K562 (cell line): ENCODE data around the gene SPAG7. TPM values are rescaled to one million over a fixed set of nuclear protein-coding genes. Genes with fewer than 3 reads are reported as not detected.

Experiments
- BRF2 ChIP-seq: IDR thresholded peaks from 3 replicates; pipeline ENCODE4 v1.6.1; 2011; ENCODE audit warnings: borderline replicate concordance, mild to moderate bottlenecking; ENCODE audit not compliant: insufficient read length, insufficient read depth
- CBFB ChIP-seq: sonication (generic); formaldehyde crosslinking; IDR thresholded peaks from 2 replicates; pipeline ENCODE4 v1.4.0; 2020; ENCODE audit warnings: mild to moderate bottlenecking, missing genetic modification reagents
- CEBPG ChIP-seq, 3 experiments: fragments of 200-800 bp in 1 of 3; sonication (Bioruptor generic) in 1 of 3; sonication (generic) in 1 of 3; formaldehyde crosslinking in 1 of 3; IDR thresholded peaks in 2 of 3; conservative IDR thresholded peaks in 1 of 3; 2 replicates each; pipeline versions ENCODE4 v1.6.1 to v1.8.0; 2016 to 2022; ENCODE audit warnings: missing compliant biosample characterization in 2 of 3, missing genetic modification characterization in 2 of 3, mild to moderate bottlenecking in 1 of 3, missing genetic modification reagents in 1 of 3
- CHAMP1 ChIP-seq: fragments of 450-650 bp; IDR thresholded peaks from 2 replicates; pipeline ENCODE4 v1.6.1; 2016; ENCODE audit warnings: mild to moderate bottlenecking
- COPS2 ChIP-seq: fragments of 450-650 bp; conservative IDR thresholded peaks from 2 replicates; pipeline ENCODE4 v1.6.1; 2016; ENCODE audit warnings: mild to moderate bottlenecking, moderate library complexity
- CREM ChIP-seq: IDR thresholded peaks from 2 replicates; pipeline ENCODE4 v1.6.1; 2014; ENCODE audit warnings: antibody characterized with exemption, low read depth
- DIDO1 ChIP-seq: fragments of 450-650 bp; IDR thresholded peaks from 2 replicates; pipeline ENCODE4 v1.6.1; 2016; ENCODE audit warnings: low read depth, missing biosample characterization, missing genetic modification characterization
- GABPB1 ChIP-seq: sonication (generic); formaldehyde crosslinking; IDR thresholded peaks from 2 replicates; pipeline ENCODE4 v1.8.0; 2022; ENCODE audit warnings: mild to moderate bottlenecking, missing genetic modification reagents
- ID3 ChIP-seq, 2 experiments: fragments of 250-450 bp in 1 of 2; fragments of 450-650 bp in 1 of 2; sonication (Bioruptor Pico) in 1 of 2; IDR thresholded peaks; 2 replicates each; pipeline versions ENCODE4 v1.6.1 to v1.8.0; 2016 to 2021; ENCODE audit warnings: mild to moderate bottlenecking in 2 of 2, moderate library complexity in 2 of 2, missing compliant biosample characterization in 1 of 2, missing genetic modification characterization in 1 of 2
- MEIS2 ChIP-seq: fragments of 450-650 bp; IDR thresholded peaks from 2 replicates; pipeline ENCODE4 v1.6.1; 2014; ENCODE audit warnings: mild to moderate bottlenecking; ENCODE audit not compliant: partially characterized antibody
- PREB ChIP-seq: sonication (generic); formaldehyde crosslinking; IDR thresholded peaks from 2 replicates; pipeline ENCODE4 v1.8.1; 2023; ENCODE audit warnings: mild to moderate bottlenecking, missing genetic modification reagents
- RREB1 ChIP-seq: fragments of 250-450 bp; sonication (Bioruptor Pico); IDR thresholded peaks from 2 replicates; pipeline ENCODE4 v1.4.0; 2020
- TBP ChIP-seq: optimal IDR thresholded peaks from 2 replicates; pipeline ENCODE3; 2011; ENCODE audit warnings: low read depth, low read length, improper control_type of control experiment
- polyA plus RNA-seq, 8 experiments: library from polyadenylated mRNA; depleted of rRNA in 4 of 8; stranded (reverse) in 5 of 8; unstranded in 3 of 8; fragments of >200 nt; fragmentation: Nextera tagmentation in 2 of 8; fragmentation: Illumina TruSeq in 1 of 8; extraction: Ambion mirVana in 2 of 8; extraction: Trizol in 1 of 8; gene quantifications; 2 replicates each; pipeline versions ENCODE4 v1.2.1 to v1.2.3, GENCODE V29; 2011 to 2014; ENCODE audit warnings: inconsistent platforms in 1 of 8, missing spikeins in 1 of 8
- total RNA-seq, 7 experiments: library from RNA; depleted of rRNA in 6 of 7; stranded (reverse); fragments of >200 nt in 6 of 7; fragmentation: Illumina TruSeq in 2 of 7; extraction: Trizol in 2 of 7; gene quantifications; 2 replicates each; pipeline versions ENCODE4 v1.2.1 to v1.2.3, GENCODE V29; 2011 to 2021; ENCODE audit warnings: low replicate concordance in 1 of 7

SPAG7 gene
- total and polyA plus RNA-seq, 9 of the 15 experiments (the other 6 are each of a cell fraction or from before 2014, with no cell fraction given): 5.6 to 53.5 (median 36.3) TPM

- TF ChIP-seq CEBPG (CRISPR knock-in tag; IDR thresholded peaks at IDR 0.05) (no peak), CEBPG (tag; conservative IDR thresholded peaks at IDR 0.05 in 1 of 2, IDR thresholded peaks at IDR 0.05 in 1 of 2) (no peak), COPS2 (no peak), DIDO1 (tag) (no peak), BRF2 (no peak), GABPB1 (CRISPR knock-in tag) (peak; percentile 69), CHAMP1 (no peak), ID3 (CRISPR knock-in tag; IDR thresholded peaks at IDR 0.05) (no peak), ID3 (tag; IDR thresholded peaks at IDR 0.05) (0 out of 2 replicates have a peak, but pooled peaks have one; percentile 44), RREB1 (CRISPR knock-in tag) (0 out of 2 replicates have a peak, but pooled peaks have one; percentile 16), MEIS2 (peak; percentile 28), CREM (peak; percentile 87), TBP (peak; percentile 43), PREB (CRISPR knock-in tag) (no peak), CBFB (CRISPR knock-in tag) (no peak)
Observed at GRCh38 chr17:4986951-4987766, 19.5 kb upstream of the SPAG7 start, which contains the start of gene CAMTA2 (continued).
